KMS-11 (cell line): ENCODE data around the gene COX17.
"Not testable (repeated sequence)": the region's sequence is repeated elsewhere in the genome, so short reads cannot be mapped to it uniquely, and the experiment has no call there.

Source experiments
- H2AFZ ChIP-seq: fragments of 200-600 bp; sonication (generic); 2 replicates; pipeline ENCODE4 v1.6.1; 2016; ENCODE audit warnings: antibody characterized with exemption, mixed run types, low read depth
- H3K27ac ChIP-seq: fragments of 200-600 bp; sonication (generic); 2 replicates; pipeline ENCODE4 v1.6.1; 2016; ENCODE audit warnings: mild to moderate bottlenecking, mixed run types
- H3K27me3 ChIP-seq: fragments of 200-600 bp; sonication (generic); 2 replicates; pipeline ENCODE4 v1.6.1; 2017; ENCODE audit warnings: mild to moderate bottlenecking, low read depth, mixed run types, moderate library complexity; ENCODE audit not compliant: insufficient read depth
- H3K36me3 ChIP-seq: fragments of 200-600 bp; sonication (generic); 2 replicates; pipeline ENCODE4 v1.6.1; 2017; ENCODE audit warnings: mild to moderate bottlenecking, mixed run types; ENCODE audit not compliant: insufficient read depth
- H3K4me1 ChIP-seq: fragments of 200-600 bp; sonication (generic); 2 replicates; pipeline ENCODE4 v1.6.1; 2016; ENCODE audit warnings: mild to moderate bottlenecking, low read depth, mixed run types; ENCODE audit not compliant: poor library complexity, severe bottlenecking
- H3K4me2 ChIP-seq: fragments of 200-600 bp; sonication (generic); 2 replicates; pipeline ENCODE4 v1.7.0; 2016; ENCODE audit warnings: mild to moderate bottlenecking, mixed run types
- H3K4me3 ChIP-seq: fragments of 200-600 bp; sonication (generic); IDR thresholded peaks from 2 replicates; pipeline ENCODE4 v1.6.1; 2017; ENCODE audit warnings: low read depth, low read length, mixed read lengths; ENCODE audit not compliant: insufficient read depth
- H3K79me2 ChIP-seq: fragments of 200-600 bp; sonication (generic); 2 replicates; pipeline ENCODE4 v1.6.1; 2016; ENCODE audit warnings: low read depth, mixed run types; ENCODE audit not compliant: insufficient read depth
- H3K9ac ChIP-seq: fragments of 200-600 bp; sonication (generic); 2 replicates; pipeline ENCODE4 v1.6.1; 2016; ENCODE audit warnings: mild to moderate bottlenecking, mixed run types
- H4K20me1 ChIP-seq: fragments of 200-600 bp; sonication (generic); 2 replicates; pipeline ENCODE4 v1.6.1; 2016; ENCODE audit warnings: mild to moderate bottlenecking, mixed run types; ENCODE audit not compliant: insufficient read depth
- CTCF ChIP-seq: fragments of 200-600 bp; sonication (generic); conservative IDR thresholded peaks from 2 replicates; pipeline ENCODE4 v1.6.1; 2017; ENCODE audit warnings: low read depth, mild to moderate bottlenecking, antibody characterized with exemption, low read length, moderate library complexity, mixed read lengths

COX17 gene

GRCh38 chr3:119690043-119690656, 12.9 kb upstream of the COX17 start:
- TF ChIP-seq CTCF = peak; percentile 67
- no peaks in the 10 kb centered on the region for H3K79me2 ChIP-seq
- no peak overlapping the region for H2AFZ ChIP-seq
- H3K4me3 ChIP-seq = no peak overlapping the region
- no peaks in the 10 kb centered on the region for H3K36me3 ChIP-seq
- no peaks in the 10 kb centered on the region for H4K20me1 ChIP-seq
- no peak overlapping the region for H3K9ac ChIP-seq
- H3K4me1 ChIP-seq = no peaks in the 10 kb centered on the region
- no peak overlapping the region for H3K4me2 ChIP-seq
- no peaks in the 10 kb centered on the region for H3K27me3 ChIP-seq
- no peak overlapping the region for H3K27ac ChIP-seq

GRCh38 chr3:119683421-119683820, 6.2 kb upstream of the COX17 start:
- Histone ChIP-seq H3K27me3 (no peaks in the 10 kb centered on the region), H3K9ac (no peak overlapping the region), H3K36me3 (no peaks in the 10 kb centered on the region), H3K4me3 (no peak overlapping the region), H3K79me2 (no peaks in the 10 kb centered on the region), H3K4me1 (peaks cover 6% of the 10 kb centered on the region), H4K20me1 (no peaks in the 10 kb centered on the region), H3K27ac (no peak overlapping the region), H3K4me2 (no peak overlapping the region), H2AFZ (no peak overlapping the region)
- no peak for TF ChIP-seq CTCF

GRCh38 chr3:119681279-119681678, 4.1 kb upstream of the COX17 start:
- Histone ChIP-seq H2AFZ (no peak overlapping the region), H3K4me2 (no peak overlapping the region), H3K27ac (no peak overlapping the region), H3K4me1 (peaks cover 14% of the 10 kb centered on the region), H4K20me1 (no peaks in the 10 kb centered on the region), H3K79me2 (peaks cover 4% of the 10 kb centered on the region), H3K27me3 (no peaks in the 10 kb centered on the region), H3K4me3 (no peak overlapping the region), H3K9ac (no peak overlapping the region), H3K36me3 (no peaks in the 10 kb centered on the region)
- peak; percentile 58; the same call in 1 of the 2 replicates for TF ChIP-seq CTCF

- TF ChIP-seq CTCF = no peak
- H4K20me1 ChIP-seq = no peaks in the 10 kb centered on the region
- no peaks in the 10 kb centered on the region for H3K27me3 ChIP-seq
- H2AFZ ChIP-seq = no peak overlapping the region
- H3K9ac ChIP-seq = no peak overlapping the region
- no peaks in the 10 kb centered on the region for H3K36me3 ChIP-seq
- H3K4me2 ChIP-seq = no peak overlapping the region
- peaks cover 17% of the 10 kb centered on the region for H3K79me2 ChIP-seq
- H3K4me3 ChIP-seq = no peak overlapping the region
- peaks cover 25% of the 10 kb centered on the region for H3K4me1 ChIP-seq
- no peak overlapping the region for H3K27ac ChIP-seq
These were observed 2.7 kb upstream of the COX17 start for GRCh38 chr3:119679874-119680273.

GRCh38 chr3:119678209-119678608, 1.0 kb upstream of the COX17 start:
- peaks cover 25% of the 10 kb centered on the region for H3K4me1 ChIP-seq
- peak overlapping the region; percentile 13 for H3K4me3 ChIP-seq
- H3K27ac ChIP-seq, H3K9ac ChIP-seq, H4K20me1 ChIP-seq, H3K36me3 ChIP-seq, H3K27me3 ChIP-seq, H2AFZ ChIP-seq, H3K4me2 ChIP-seq: not testable (repeated sequence)
- H3K79me2 ChIP-seq = peaks cover 17% of the 10 kb centered on the region
